Ascending aorta (tissue), 2 donors: Measurements from ENCODE around the gene TASP1. TPM values are rescaled to one million over a fixed set of nuclear protein-coding genes. Genes with fewer than 3 reads are reported as not detected.
A peak's percentile ranks its signal among the peaks of the same experiment; 100 is the strongest.
"Not testable (repeated sequence)": the region's sequence is repeated elsewhere in the genome, so short reads cannot be mapped to it uniquely, and the experiment has no call there.

Source experiments
- DNase-seq, 2 donors: peaks; one replicate each; pipeline ENCODE4 v3.0.0-alpha.2; 2019; ENCODE audit warnings: low spot score in 2 of 2
- H3K27ac ChIP-seq, 2 donors: fragments of 200-600 bp; sonication (generic); one replicate each; pipeline ENCODE4 v1.5.1; 2016 to 2017; ENCODE audit warnings: mild to moderate bottlenecking in 1 of 2
- H3K27me3 ChIP-seq: fragments of 200-600 bp; sonication (generic); one replicate; pipeline ENCODE4 v1.5.1; 2017
- H3K36me3 ChIP-seq, 2 donors: fragments of 200-600 bp; sonication (generic); one replicate each; pipeline ENCODE4 v1.5.1; 2016
- H3K4me1 ChIP-seq, 2 donors: fragments of 200-600 bp; sonication (generic); one replicate each; pipeline ENCODE4 v1.5.1; 2016 to 2017; ENCODE audit warnings: mild to moderate bottlenecking in 1 of 2
- H3K4me3 ChIP-seq, 2 donors: fragments of 200-600 bp; sonication (generic); one replicate each; pipeline ENCODE4 v1.5.1; 2016 to 2017; ENCODE audit warnings: mild to moderate bottlenecking in 1 of 2
- H3K9me3 ChIP-seq, 2 donors: fragments of 200-600 bp; sonication (generic); one replicate each; pipeline ENCODE4 v1.5.1; 2016
- intact Hi-C: fragments of 100-400 bp; cut with DNase I; formaldehyde crosslinking; loops from one replicate; pipeline ENCODE4 v1.15.1; 2023
- total RNA-seq: library from RNA; depleted of rRNA; stranded (reverse); fragments of >200 nt; gene quantifications from one replicate; pipeline ENCODE4 v1.1.0, GENCODE V29; 2016
- TF ChIP-seq, protein P1 (sequence below), 3 experiments: fragments of 200-600 bp in 2 of 3; fragments of 450-650 bp in 1 of 3; sonication (generic) in 2 of 3; IDR thresholded peaks; one replicate each; pipeline ENCODE4 v1.5.1; 2016 to 2019; ENCODE audit warnings: antibody characterized with exemption in 3 of 3, mild to moderate bottlenecking in 1 of 3, moderate library complexity in 1 of 3

TASP1 gene
- total RNA-seq, 1 donor from 2014 or later: 17.2 TPM

DNA sequence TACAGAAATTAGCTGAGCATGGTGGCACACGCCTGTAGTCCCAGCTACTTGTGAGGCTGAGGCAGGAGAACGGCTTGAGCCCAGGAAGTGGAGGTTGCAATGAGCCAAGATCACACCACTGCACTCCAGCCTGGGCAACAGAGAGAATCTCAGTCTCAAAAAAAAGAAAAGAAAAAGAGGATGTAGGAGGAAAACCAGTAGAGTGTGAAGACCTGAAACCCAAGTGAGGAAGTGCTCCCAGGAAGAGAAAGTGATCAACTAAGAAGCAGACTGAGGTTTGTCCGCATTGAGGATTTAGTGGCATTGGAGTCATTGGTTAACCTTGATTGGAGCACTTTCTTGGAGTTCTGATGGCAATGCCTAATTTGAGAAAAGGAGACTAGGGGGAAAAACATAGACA is 20.6 kb upstream of the TASP1 start:
- intact Hi-C loops: no loop called here
- Histone ChIP-seq H3K36me3 (no peaks in the 10 kb centered on the region), H3K27ac (no peak overlapping the region), H3K4me1 (peaks cover 0 to 10% of the 10 kb centered on the region in 2 donors), H3K9me3 (no peaks in the 10 kb centered on the region), H3K4me3 (no peak overlapping the region), H3K27me3 (no peaks in the 10 kb centered on the region)
- no peak for DNase-seq
- TF ChIP-seq, protein P1, sequence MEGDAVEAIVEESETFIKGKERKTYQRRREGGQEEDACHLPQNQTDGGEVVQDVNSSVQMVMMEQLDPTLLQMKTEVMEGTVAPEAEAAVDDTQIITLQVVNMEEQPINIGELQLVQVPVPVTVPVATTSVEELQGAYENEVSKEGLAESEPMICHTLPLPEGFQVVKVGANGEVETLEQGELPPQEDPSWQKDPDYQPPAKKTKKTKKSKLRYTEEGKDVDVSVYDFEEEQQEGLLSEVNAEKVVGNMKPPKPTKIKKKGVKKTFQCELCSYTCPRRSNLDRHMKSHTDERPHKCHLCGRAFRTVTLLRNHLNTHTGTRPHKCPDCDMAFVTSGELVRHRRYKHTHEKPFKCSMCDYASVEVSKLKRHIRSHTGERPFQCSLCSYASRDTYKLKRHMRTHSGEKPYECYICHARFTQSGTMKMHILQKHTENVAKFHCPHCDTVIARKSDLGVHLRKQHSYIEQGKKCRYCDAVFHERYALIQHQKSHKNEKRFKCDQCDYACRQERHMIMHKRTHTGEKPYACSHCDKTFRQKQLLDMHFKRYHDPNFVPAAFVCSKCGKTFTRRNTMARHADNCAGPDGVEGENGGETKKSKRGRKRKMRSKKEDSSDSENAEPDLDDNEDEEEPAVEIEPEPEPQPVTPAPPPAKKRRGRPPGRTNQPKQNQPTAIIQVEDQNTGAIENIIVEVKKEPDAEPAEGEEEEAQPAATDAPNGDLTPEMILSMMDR (IDR thresholded peaks at IDR 0.05): no peak

DNA sequence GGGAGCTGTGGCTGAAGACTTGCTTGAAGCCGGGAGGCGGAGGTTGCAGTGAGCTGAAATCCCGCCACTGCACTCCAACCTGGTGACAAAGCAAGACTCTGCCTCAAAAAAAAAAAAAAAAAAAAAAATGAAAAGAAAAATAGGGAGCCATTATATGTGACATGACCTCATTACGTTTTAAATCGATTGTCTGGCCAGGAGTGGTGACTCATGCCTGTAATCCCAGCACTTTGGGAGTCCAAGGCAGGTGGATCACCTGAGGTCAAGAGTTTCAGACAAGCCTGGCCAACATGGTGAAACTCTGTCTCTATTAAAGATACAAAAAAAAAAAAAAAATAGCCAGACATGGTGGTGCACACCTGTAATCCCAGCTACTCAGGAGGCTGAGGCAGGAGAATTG is 19.3 kb upstream of the TASP1 start:
- H3K9me3 ChIP-seq: not testable (repeated sequence)

DNA sequence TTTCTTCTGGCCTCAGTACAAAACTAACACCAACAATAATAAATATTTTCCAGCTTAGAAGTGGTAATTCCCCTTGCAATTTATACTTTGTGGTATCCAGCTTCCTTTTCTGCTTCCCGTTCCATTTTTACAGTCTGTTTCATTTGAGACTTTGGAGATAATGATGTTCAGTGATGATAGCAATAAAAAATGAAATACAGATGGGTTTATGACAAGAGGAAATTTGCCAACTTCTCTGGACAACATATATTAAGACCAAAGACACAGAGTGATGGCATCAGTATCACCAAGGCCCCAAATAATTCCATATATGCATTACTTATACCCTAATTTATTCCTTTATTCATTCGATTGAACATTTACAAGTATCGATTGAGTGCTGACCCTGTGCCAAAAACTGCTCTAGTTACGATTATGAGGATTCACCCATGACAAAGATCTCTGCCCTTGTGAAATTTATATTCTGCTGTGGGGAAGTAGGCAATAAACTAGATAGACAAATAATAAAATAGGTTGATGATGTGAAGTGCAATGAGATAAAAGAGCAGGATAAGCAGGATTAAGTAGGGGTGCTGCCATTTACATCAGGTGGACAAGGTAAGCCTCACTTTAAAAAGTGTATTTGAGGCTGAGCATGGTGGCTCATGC is 18.1 kb upstream of the TASP1 start:
- intact Hi-C loops: no loop called here
- Histone ChIP-seq H3K36me3 (no peaks in the 10 kb centered on the region), H3K9me3 (no peaks in the 10 kb centered on the region), H3K4me3 (no peak overlapping the region), H3K27ac (no peak overlapping the region), H3K27me3 (no peaks in the 10 kb centered on the region), H3K4me1 (peaks cover 0 to 10% of the 10 kb centered on the region in 2 donors)
- DNase-seq: no peak
- TF ChIP-seq, protein P1 (IDR thresholded peaks at IDR 0.05): no peak

More for the DNA sequence above, 19.3 kb upstream of the TASP1 start:
- H3K36me3 ChIP-seq, DNase-seq, H3K27ac ChIP-seq, H3K27me3 ChIP-seq, intact Hi-C loops, H3K4me3 ChIP-seq, H3K4me1 ChIP-seq: not testable (repeated sequence)

DNA sequence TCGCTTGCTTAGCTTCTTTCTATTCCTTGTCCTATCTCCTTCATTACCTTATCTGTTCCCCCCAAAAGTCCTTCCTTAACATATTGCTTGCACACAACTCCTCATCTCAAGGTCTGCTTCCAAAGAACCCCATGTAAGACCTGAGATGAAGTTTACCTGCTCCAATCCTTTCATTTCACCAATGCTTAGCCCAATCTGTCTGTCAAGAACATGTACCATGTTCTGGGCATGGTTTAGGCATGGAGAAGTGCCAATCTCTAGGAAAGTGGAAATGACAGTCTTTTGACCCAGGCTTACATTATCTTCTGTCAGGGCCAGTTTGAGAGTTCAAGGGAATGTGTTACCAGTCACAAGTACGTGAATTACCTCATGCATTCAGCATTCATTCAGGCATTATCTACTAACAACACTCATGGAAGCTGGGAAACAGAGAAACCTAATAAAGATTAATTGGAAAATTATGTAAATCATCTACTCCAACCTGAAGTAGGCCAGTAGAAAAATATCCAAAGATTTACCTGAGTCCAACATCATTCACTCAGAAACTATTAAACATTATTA is 15.8 kb upstream of the TASP1 start:
- TF ChIP-seq, protein P1 (IDR thresholded peaks at IDR 0.05): no peak
- Histone ChIP-seq H3K9me3 (no peaks in the 10 kb centered on the region), H3K4me3 (no peak overlapping the region), H3K27me3 (no peaks in the 10 kb centered on the region), H3K4me1 (peaks cover 0 to 12% of the 10 kb centered on the region in 2 donors), H3K27ac (peak overlapping the region; percentile 12 to 45), H3K36me3 (no peaks in the 10 kb centered on the region)
- no peak for DNase-seq
- intact Hi-C loops: no loop called here

DNA sequence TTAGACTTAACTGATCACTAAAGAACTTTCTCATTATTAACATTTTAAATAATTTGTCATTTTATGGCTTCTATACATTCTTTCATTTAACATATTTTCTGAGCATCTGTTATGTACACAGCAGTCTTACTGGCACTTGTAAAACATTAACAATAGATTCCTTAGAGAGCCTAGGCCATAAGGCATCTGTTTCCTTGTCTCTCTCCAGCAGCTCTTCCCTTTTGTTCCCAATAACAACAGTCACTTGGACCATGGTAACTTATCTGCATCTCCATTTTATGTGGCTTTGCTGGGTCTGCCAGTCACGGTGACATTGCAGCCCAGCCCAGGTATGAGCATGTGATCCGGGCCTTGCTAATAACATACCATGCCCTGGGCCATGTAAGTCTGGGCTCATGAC is 11.7 kb upstream of the TASP1 start:
- no peaks in the 10 kb centered on the region for H3K27me3 ChIP-seq
- no peaks in the 10 kb centered on the region for H3K36me3 ChIP-seq
- TF ChIP-seq, protein P1 (IDR thresholded peaks at IDR 0.05): no peak
- intact Hi-C loops: no loop called here
- no peak overlapping the region for H3K4me3 ChIP-seq
- H3K27ac ChIP-seq: no peak overlapping the region
- H3K9me3 ChIP-seq: no peaks in the 10 kb centered on the region
- peaks cover 0 to 12% of the 10 kb centered on the region in 2 donors for H3K4me1 ChIP-seq
- no peak for DNase-seq

DNA sequence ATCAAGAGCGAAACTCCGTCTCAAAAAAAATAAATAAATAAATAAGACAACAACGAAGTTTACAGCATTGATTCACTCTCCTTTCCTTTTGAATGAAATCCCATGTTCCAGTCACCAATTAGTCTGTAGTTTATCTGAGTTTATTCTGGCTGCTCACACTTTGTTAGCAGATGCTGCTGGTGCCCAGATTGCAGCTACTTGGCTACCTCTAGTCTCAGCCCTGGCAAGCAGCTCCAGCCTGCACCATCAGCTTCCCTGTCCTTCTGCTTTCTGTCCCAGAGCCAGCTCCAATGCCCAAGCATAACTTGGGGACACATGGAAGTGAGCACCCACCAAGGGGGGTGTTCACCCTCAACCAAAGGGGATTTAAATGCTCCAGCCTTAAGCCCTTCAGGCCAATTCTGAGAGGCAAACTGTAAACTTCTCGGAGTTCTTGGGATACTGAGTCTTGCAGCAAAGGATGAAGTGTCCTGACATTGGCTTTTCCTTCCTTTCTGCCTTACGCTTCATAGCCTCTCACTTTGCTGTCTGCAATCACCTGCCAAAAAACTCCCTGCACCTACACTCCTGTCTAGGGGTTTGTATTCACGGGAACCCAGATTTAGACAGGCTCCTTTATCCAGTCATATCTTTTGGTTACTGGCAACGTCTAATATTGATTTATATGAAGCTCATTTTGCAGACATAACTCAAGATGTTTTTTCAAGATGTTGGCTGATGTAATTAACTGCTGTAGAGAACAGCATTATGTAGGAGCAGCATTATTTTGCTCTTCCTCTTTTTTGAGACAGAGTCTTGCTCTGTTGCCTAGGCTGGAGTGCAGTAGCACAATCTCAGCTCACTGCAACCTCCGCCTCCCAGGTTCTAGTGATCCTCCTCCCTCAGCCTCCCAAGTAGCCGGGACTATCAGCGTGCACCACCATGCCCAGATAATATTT is 9.8 kb upstream of the TASP1 start:
- Histone ChIP-seq H3K4me1 (peaks cover 0 to 3% of the 10 kb centered on the region in 2 donors), H3K27ac (no peak overlapping the region), H3K36me3 (no peaks in the 10 kb centered on the region), H3K9me3 (peaks cover 0 to 3% of the 10 kb centered on the region in 2 donors), H3K27me3 (no peaks in the 10 kb centered on the region), H3K4me3 (no peak overlapping the region)
- TF ChIP-seq, protein P1 (IDR thresholded peaks at IDR 0.05): no peak
- intact Hi-C loops: no loop called here
- no peak for DNase-seq
